GM12878 (cell line): Measurements from ENCODE around the gene LRRK1. TPM values are rescaled to one million over a fixed set of nuclear protein-coding genes. Genes with fewer than 3 reads are reported as not detected.

Experiments
- ATAC-seq: fragments of 200-7000 bp; cut with Tn5 transposase; 3 replicates; pipeline ENCODE4 v1.9.1; 2020; ENCODE audit warnings: mild to moderate bottlenecking, moderate library complexity
- BruUV-seq: library from RNA; stranded (reverse); fragments of 400-500 nt; replicated peaks from 2 replicates; lab custom pipeline; 2021; lab: Mats Ljungman, UMichigan
- CTCF ChIA-PET: fragments of 300-600 bp; sonication (Branson Sonifier 250); formaldehyde crosslinking; extraction: SDS; loops from one replicate; lab custom pipeline; 2021; ENCODE audit warnings: inconsistent platforms; lab: Yijun Ruan, JAX
- POLR2A ChIA-PET: fragments of 350-600 bp; formaldehyde crosslinking; extraction: SDS; loops from one replicate; lab custom pipeline; 2021; ENCODE audit warnings: inconsistent platforms; lab: Charles Lee
- RAD21 ChIA-PET: fragments of 300-600 bp; sonication (Branson Sonifier 250); formaldehyde crosslinking; loops from one replicate; lab custom pipeline; 2023; ENCODE audit warnings: antibody characterized with exemption; ENCODE audit not compliant: unreplicated experiment; lab: Charles Lee
- SMC1A ChIA-PET: fragments of 300-600 bp; sonication (Branson Sonifier 250); formaldehyde crosslinking; loops from one replicate; lab custom pipeline; 2023; ENCODE audit not compliant: unreplicated experiment, uncharacterized antibody; lab: Charles Lee
- DNase-seq: peaks from one replicate; pipeline ENCODE4 v3.0.0-alpha.2; 2011; ENCODE audit warnings: low read depth, low spot score
- FAIRE-seq: peaks from 3 replicates; lab custom pipeline; 2011; peaks lifted over from hg19 to GRCh38; lab: Jason Lieb, UNC
- H2AFZ ChIP-seq: 2 replicates; pipeline ENCODE4 v1.6.0; 2011; ENCODE audit warnings: low read depth, low read length, control low read depth; ENCODE audit not compliant: control insufficient read depth
- H3K27ac ChIP-seq: 2 replicates; pipeline ENCODE4 v1.5.1; 2011; ENCODE audit warnings: control low read depth; ENCODE audit not compliant: control insufficient read depth, insufficient read depth
- H3K27me3 ChIP-seq, 2 experiments: replicated peaks in 1 of 2; 2 replicates each; pipeline versions ENCODE4 v1.6.0 to v1.6.1; 2011; ENCODE audit warnings: low read length in 1 of 2; ENCODE audit not compliant: control insufficient read depth in 2 of 2, insufficient read depth in 2 of 2
- H3K36me3 ChIP-seq, 2 experiments: 2 replicates each; pipeline ENCODE4 v1.5.1; 2011; ENCODE audit warnings: low read length in 1 of 2; ENCODE audit not compliant: control insufficient read depth in 2 of 2, insufficient read depth in 2 of 2
- H3K4me1 ChIP-seq: 2 replicates; pipeline ENCODE4 v1.6.1; 2011; ENCODE audit warnings: mild to moderate bottlenecking, low read length, moderate library complexity, mixed read lengths; ENCODE audit not compliant: control insufficient read depth, insufficient read depth
- H3K4me2 ChIP-seq: 2 replicates; pipeline ENCODE4 v1.6.0; 2011; ENCODE audit warnings: control low read depth; ENCODE audit not compliant: control insufficient read depth, insufficient read depth
- H3K4me3 ChIP-seq: fragments of 200-600 bp; sonication (generic); 2 replicates; pipeline ENCODE4 v1.5.1; 2016
- H3K79me2 ChIP-seq: 2 replicates; pipeline ENCODE4 v1.6.0; 2011; ENCODE audit warnings: low read length; ENCODE audit not compliant: control insufficient read depth, insufficient read depth
- H3K9ac ChIP-seq: 2 replicates; pipeline ENCODE4 v1.8.0; 2011; ENCODE audit warnings: low read length, control low read depth, mixed read lengths; ENCODE audit not compliant: control insufficient read depth, insufficient read depth
- H3K9me3 ChIP-seq: replicated peaks from 3 replicates; pipeline ENCODE4 v1.5.1; 2011; ENCODE audit warnings: mild to moderate bottlenecking, low read length; ENCODE audit not compliant: control insufficient read depth, insufficient read depth
- H4K20me1 ChIP-seq: 2 replicates; pipeline ENCODE4 v1.6.0; 2011; ENCODE audit not compliant: control insufficient read depth, insufficient read depth
- CHD4 ChIP-seq: fragments of 200-600 bp; sonication (generic); IDR thresholded peaks from 2 replicates; pipeline ENCODE4 v1.6.1; 2016; ENCODE audit warnings: mild to moderate bottlenecking
- KLF5 ChIP-seq: fragments of 450-650 bp; IDR thresholded peaks from 2 replicates; pipeline ENCODE4 v1.6.1; 2014; ENCODE audit warnings: mild to moderate bottlenecking; ENCODE audit not compliant: partially characterized antibody
- RUNX3 ChIP-seq: IDR thresholded peaks from 2 replicates; pipeline ENCODE4 v1.6.1; 2012; ENCODE audit warnings: low read length, inconsistent platforms
- SMC3 ChIP-seq: IDR thresholded peaks from 2 replicates; pipeline ENCODE4 v1.6.1; 2011; ENCODE audit warnings: low read length, improper control_type of control experiment, borderline replicate concordance
- SREBF2 ChIP-seq: IDR thresholded peaks from 2 replicates; pipeline ENCODE4 v1.6.1; 2012; ENCODE audit warnings: mild to moderate bottlenecking, low read length
- ZNF592 ChIP-seq: fragments of 450-650 bp; IDR thresholded peaks from 2 replicates; pipeline ENCODE4 v1.6.1; 2017; ENCODE audit warnings: mild to moderate bottlenecking, moderate library complexity
- WGBS: methylation state at CpG from one replicate; pipeline ENCODE4 v1.1.6; 2016; ENCODE audit warnings: low lambda C conversion rate; ENCODE audit not compliant: insufficient replicate concordance, insufficient coverage; ENCODE audit errors: missing lambda C conversion rate; 5-methylcytosine and 5-hydroxymethylcytosine counted together
- in situ Hi-C: fragments of 300-500 bp; cut with MboI; formaldehyde crosslinking; loops from 9 replicates; pipeline ENCODE4 v1.14.3; 2018; ENCODE audit warnings: mixed read lengths
- intact Hi-C: fragments of 100-400 bp; cut with micrococcal nuclease; formaldehyde crosslinking; loops from one replicate; pipeline ENCODE4 v1.14.2; 2022; ENCODE audit not compliant: unreplicated experiment
- polyA plus RNA-seq, 11 experiments: library from polyadenylated mRNA; depleted of rRNA in 4 of 11; unstranded in 6 of 11; stranded (reverse) in 5 of 11; fragments of >200 nt; fragmentation: Nextera tagmentation in 4 of 11; fragmentation: Illumina TruSeq in 1 of 11; extraction: Ambion mirVana in 4 of 11; extraction: Trizol in 1 of 11; gene quantifications; 1 replicate in 1 of 11; 2 replicates in 10 of 11; pipeline versions ENCODE4 v1.2.1 to v1.2.3, GENCODE V29; 2011 to 2016; ENCODE audit warnings: inconsistent platforms in 2 of 11, missing spikeins in 2 of 11, low read depth in 1 of 11
- total RNA-seq, 4 experiments: library from RNA; depleted of rRNA in 3 of 4; stranded (reverse); fragments of >200 nt in 3 of 4; fragmentation: Illumina TruSeq in 1 of 4; extraction: Trizol in 1 of 4; gene quantifications; 2 replicates each; pipeline versions ENCODE4 v1.2.1 to v1.2.3, GENCODE V29; 2013 to 2021

Gene LRRK1
- total and polyA plus RNA-seq, 10 of the 15 experiments (the other 5 are each of a cell fraction or from before 2014, with no cell fraction given): 2.2 to 58.3 (median 17.9) TPM

- peaks cover 23 to 35% of the 10 kb centered on the region in 2 experiments for H3K36me3 ChIP-seq
- H3K27ac ChIP-seq: no peak overlapping the region
- in situ Hi-C loops: no loop called here
Measured at GRCh38 chr15:101063212-101063611, 144.1 kb downstream of the LRRK1 start.

More at GRCh38 chr15:101063212-101063611, 144.1 kb downstream of the LRRK1 start:
- Histone ChIP-seq H3K9me3 (no peaks in the 10 kb centered on the region), H3K9ac (no peak overlapping the region), H2AFZ (no peak overlapping the region), H3K27me3 (no peaks in the 10 kb centered on the region), H3K4me1 (no peaks in the 10 kb centered on the region; the same call in 1 of the 2 replicates), H3K79me2 (no peaks in the 10 kb centered on the region), H3K4me2 (no peak overlapping the region), H3K4me3 (no peak overlapping the region)
- RAD21 ChIA-PET: no interaction called here
- POLR2A ChIA-PET: no interaction called here
- WGBS: 86% methylated on average over 9 of the region's 9 CpGs
- no peak for FAIRE-seq
- no TSS peak for BruUV-seq
- CTCF ChIA-PET: no interaction called here
- TF ChIP-seq RUNX3 (no peak), CHD4 (no peak), SREBF2 (no peak), ZNF592 (no peak), SMC3 (no peak), KLF5 (no peak)
- TF ChIP-seq, all 136 proteins: peak for 0
- ATAC-seq (no peak), DNase-seq (no peak)
- H4K20me1 ChIP-seq: no peaks in the 10 kb centered on the region
- SMC1A ChIA-PET: no interaction called here
- intact Hi-C loops: no loop called here
